ENCODE results near the gene HPCAL1. TPM values are rescaled to one million over a fixed set of nuclear protein-coding genes. Genes with fewer than 3 reads are reported as not detected.

Gene HPCAL1
- polyA plus RNA-seq, 3 donors = 82.1 to 99.5 (median 98.0) TPM

DNA sequence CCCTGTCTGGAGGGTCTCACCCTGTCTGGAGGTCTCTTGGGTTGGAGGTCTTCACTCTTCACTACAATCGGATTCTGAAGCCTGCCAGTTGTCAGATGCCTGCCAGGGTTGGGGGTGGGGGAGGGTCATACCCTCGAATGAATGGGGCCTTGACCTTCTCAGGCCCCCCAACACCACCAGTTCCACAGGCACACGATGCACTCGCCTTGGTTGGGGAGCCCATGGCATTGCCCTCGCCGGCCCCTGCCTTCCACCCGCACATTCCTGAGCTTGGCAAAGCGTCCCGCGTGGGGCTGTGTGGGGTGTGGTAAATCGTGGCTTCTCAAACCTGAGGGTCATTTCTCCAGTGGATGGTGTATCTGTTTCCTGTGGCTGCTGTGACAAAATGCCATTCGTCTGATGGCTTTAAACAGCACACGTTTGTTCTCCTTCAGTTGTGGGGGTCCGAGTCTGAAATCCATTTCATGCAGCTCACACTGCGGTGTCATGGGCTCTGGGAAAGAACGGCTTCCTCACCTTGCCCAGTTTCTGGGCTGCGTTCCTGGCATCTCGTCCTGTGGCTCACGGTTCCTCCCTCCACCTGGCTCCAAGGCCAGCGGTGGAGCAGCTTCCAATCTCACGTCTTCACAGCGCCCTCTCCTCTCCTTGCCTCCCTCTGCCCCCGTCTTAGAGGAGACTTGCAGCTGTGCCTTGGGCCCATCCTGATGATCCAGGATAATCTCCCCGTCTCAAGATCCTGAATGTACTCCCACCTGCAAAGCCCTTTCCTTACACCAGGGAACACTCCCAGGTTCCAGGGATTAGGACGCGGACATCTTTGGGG is 38.0 kb upstream of the HPCAL1 start:
- WGBS (ENCODE audit: insufficient coverage) = 90% methylated on average over 17 of the region's 26 CpGs
- H3K36me3 ChIP-seq (replicated peaks in 1 of 2; ENCODE audit: control insufficient read depth in 1 of 2, insufficient read depth in 2 of 2, low read length in 2 of 2) = no peaks in the 10 kb centered on the region
- no peak overlapping the region for H3K4me3 ChIP-seq (replicated peaks in 1 of 3; ENCODE audit: low read depth in 2 of 3, low read length in 3 of 3)
- no peak overlapping the region for H3K4me2 ChIP-seq (replicated peaks; ENCODE audit: extremely low read depth, low read length, poor library complexity, severe bottlenecking)
- H2AFZ ChIP-seq (ENCODE audit: insufficient read depth, low read depth, low read length, poor library complexity, severe bottlenecking) = no peak overlapping the region
- Mint-ChIP-seq H3K4me1 (no peaks in the 10 kb centered on the region), H3K4me3 (no peak overlapping the region), H3K27ac (no peak overlapping the region), H3K9me3 (peaks cover 0 to 3% (median 0%) of the 10 kb centered on the region in 7 donors), H3K36me3 (no peaks in the 10 kb centered on the region), H3K27me3 (ENCODE audit: low read depth in 3 of 3) (peaks cover 11 to 26% (median 14%) of the 10 kb centered on the region in 3 donors)
- H3K79me2 ChIP-seq (ENCODE audit: insufficient read depth, low read length) = no peaks in the 10 kb centered on the region
- H3K4me1 ChIP-seq (ENCODE audit: control insufficient read depth in 1 of 2, insufficient read depth in 2 of 2, low read length in 2 of 2) = no peaks in the 10 kb centered on the region
- DNase-seq = no peak
- intact Hi-C loops (cut with micrococcal nuclease) = loop anchor here (5.0 to 10.0 kb wide), 2 partner anchors 130 to 173 kb away; no protein-coding TSS in a partner anchor
- no peaks in the 10 kb centered on the region for H3K27me3 ChIP-seq (ENCODE audit: control insufficient read depth in 2 of 2, insufficient read depth in 2 of 2, low read length in 2 of 2)
- no peak overlapping the region for H3K9ac ChIP-seq (ENCODE audit: insufficient read depth, low read length, poor library complexity, severe bottlenecking)
- no peaks in the 10 kb centered on the region for H4K20me1 ChIP-seq (ENCODE audit: insufficient read depth, low read length)
- H3K27ac ChIP-seq (ENCODE audit: low read depth in 1 of 2, low read length in 2 of 2) = no peak overlapping the region
- no peaks in the 10 kb centered on the region for H3K9me3 ChIP-seq (replicated peaks in 1 of 2; ENCODE audit: control insufficient read depth in 1 of 2, insufficient read depth in 1 of 2, low read length in 2 of 2)
- TF ChIP-seq, protein P1, sequence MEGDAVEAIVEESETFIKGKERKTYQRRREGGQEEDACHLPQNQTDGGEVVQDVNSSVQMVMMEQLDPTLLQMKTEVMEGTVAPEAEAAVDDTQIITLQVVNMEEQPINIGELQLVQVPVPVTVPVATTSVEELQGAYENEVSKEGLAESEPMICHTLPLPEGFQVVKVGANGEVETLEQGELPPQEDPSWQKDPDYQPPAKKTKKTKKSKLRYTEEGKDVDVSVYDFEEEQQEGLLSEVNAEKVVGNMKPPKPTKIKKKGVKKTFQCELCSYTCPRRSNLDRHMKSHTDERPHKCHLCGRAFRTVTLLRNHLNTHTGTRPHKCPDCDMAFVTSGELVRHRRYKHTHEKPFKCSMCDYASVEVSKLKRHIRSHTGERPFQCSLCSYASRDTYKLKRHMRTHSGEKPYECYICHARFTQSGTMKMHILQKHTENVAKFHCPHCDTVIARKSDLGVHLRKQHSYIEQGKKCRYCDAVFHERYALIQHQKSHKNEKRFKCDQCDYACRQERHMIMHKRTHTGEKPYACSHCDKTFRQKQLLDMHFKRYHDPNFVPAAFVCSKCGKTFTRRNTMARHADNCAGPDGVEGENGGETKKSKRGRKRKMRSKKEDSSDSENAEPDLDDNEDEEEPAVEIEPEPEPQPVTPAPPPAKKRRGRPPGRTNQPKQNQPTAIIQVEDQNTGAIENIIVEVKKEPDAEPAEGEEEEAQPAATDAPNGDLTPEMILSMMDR (IDR thresholded peaks at IDR 0.05) = no peak

DNA sequence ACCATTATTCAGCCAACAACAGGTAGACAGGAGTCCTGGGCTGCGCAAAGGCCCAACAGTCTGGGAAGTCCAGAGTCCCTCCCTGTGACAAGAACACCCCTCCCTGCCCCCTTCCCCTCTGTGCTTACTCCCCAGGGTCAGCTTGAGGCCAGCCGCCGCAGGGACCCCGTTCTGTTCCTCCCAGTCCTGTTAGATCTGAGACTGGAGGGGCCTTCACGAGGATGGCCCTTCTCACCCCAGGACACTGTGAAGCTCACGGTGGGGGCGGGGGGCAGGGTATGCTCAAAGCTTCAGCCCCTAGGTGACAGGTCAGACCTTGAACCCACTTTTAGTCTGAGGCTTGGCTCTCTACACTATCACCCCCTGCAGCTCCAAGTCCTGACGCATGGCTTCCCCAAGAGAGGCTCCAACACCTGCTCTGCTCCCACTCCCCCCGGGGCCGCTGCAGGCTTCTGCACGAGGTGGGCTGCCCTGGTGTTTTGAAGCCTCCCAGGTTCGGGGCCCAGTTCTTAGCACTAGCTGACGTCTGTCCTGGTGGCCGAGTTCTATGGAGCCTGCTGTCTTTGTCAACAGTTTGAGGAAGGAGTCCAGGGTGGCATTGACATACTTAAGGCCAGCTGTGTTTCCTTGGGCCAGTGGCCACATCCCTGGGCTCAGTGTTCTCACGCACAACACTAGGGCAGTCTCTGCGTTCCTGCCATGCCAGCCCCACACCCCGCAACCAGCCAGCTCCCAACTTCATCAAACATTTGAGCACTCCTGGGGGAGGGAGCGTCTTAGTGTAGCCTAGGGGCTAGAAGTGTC is 37.2 kb upstream of the HPCAL1 start:
- TF ChIP-seq, protein P1 (IDR thresholded peaks at IDR 0.05) = no peak
- Mint-ChIP-seq H3K36me3 (no peaks in the 10 kb centered on the region), H3K27me3 (ENCODE audit: low read depth in 3 of 3) (peaks cover 11 to 26% (median 14%) of the 10 kb centered on the region in 3 donors), H3K27ac (no peak overlapping the region), H3K4me1 (peaks cover 2% of the 10 kb centered on the region), H3K4me3 (no peak overlapping the region), H3K9me3 (peaks cover 0 to 3% (median 0%) of the 10 kb centered on the region in 7 donors)
- H3K27me3 ChIP-seq (ENCODE audit: control insufficient read depth in 2 of 2, insufficient read depth in 2 of 2, low read length in 2 of 2) = no peaks in the 10 kb centered on the region
- H3K4me2 ChIP-seq (replicated peaks; ENCODE audit: extremely low read depth, low read length, poor library complexity, severe bottlenecking) = no peak overlapping the region
- H3K9me3 ChIP-seq (replicated peaks in 1 of 2; ENCODE audit: control insufficient read depth in 1 of 2, insufficient read depth in 1 of 2, low read length in 2 of 2) = no peaks in the 10 kb centered on the region
- no peaks in the 10 kb centered on the region for H3K36me3 ChIP-seq (replicated peaks in 1 of 2; ENCODE audit: control insufficient read depth in 1 of 2, insufficient read depth in 2 of 2, low read length in 2 of 2)
- no peaks in the 10 kb centered on the region for H3K79me2 ChIP-seq (ENCODE audit: insufficient read depth, low read length)
- 98% methylated on average over 12 of the region's 18 CpGs for WGBS (ENCODE audit: insufficient coverage)
- no peak for DNase-seq
- intact Hi-C loops (cut with micrococcal nuclease) = loop anchor here (5.0 to 10.0 kb wide), 2 partner anchors 131 to 172 kb away; no protein-coding TSS in a partner anchor
- H3K9ac ChIP-seq (ENCODE audit: insufficient read depth, low read length, poor library complexity, severe bottlenecking) = no peak overlapping the region
- no peak overlapping the region for H2AFZ ChIP-seq (ENCODE audit: insufficient read depth, low read depth, low read length, poor library complexity, severe bottlenecking)
- peaks cover 4 to 5% of the 10 kb centered on the region in 2 donors for H3K4me1 ChIP-seq (ENCODE audit: control insufficient read depth in 1 of 2, insufficient read depth in 2 of 2, low read length in 2 of 2)
- no peak overlapping the region for H3K27ac ChIP-seq (ENCODE audit: low read depth in 1 of 2, low read length in 2 of 2)
- H3K4me3 ChIP-seq (replicated peaks in 1 of 3; ENCODE audit: low read depth in 2 of 3, low read length in 3 of 3) = no peak overlapping the region
- H4K20me1 ChIP-seq (ENCODE audit: insufficient read depth, low read length) = no peaks in the 10 kb centered on the region
